Smooth muscle cell (in vitro differentiated cells): ENCODE results near the gene CTXN1. TPM values are rescaled to one million over a fixed set of nuclear protein-coding genes. Genes with fewer than 3 reads are reported as not detected.
"Not testable (repeated sequence)": the region's sequence is repeated elsewhere in the genome, so short reads cannot be mapped to it uniquely, and the experiment has no call there.

Experiments
- DNase-seq: peaks from one replicate; lab custom pipeline; 2025; ENCODE audit not compliant: unreplicated experiment; lab: John Stamatoyannopoulos, UW
- H2AFZ ChIP-seq: fragments of 200-600 bp; sonication (generic); 2 replicates; pipeline ENCODE4 v1.6.0; 2016; ENCODE audit warnings: antibody characterized with exemption, low read depth, mild to moderate bottlenecking
- H3F3A ChIP-seq: fragments of 200-600 bp; sonication (generic); 2 replicates; pipeline ENCODE4 v1.6.0; 2017; ENCODE audit warnings: antibody characterized with exemption, low read depth
- H3K27ac ChIP-seq: fragments of 200-600 bp; sonication (generic); 2 replicates; pipeline ENCODE4 v1.5.1; 2016; ENCODE audit warnings: low read depth, mild to moderate bottlenecking
- H3K27me3 ChIP-seq: fragments of 200-600 bp; sonication (generic); 2 replicates; pipeline ENCODE4 v1.6.1; 2016; ENCODE audit warnings: low read depth, mild to moderate bottlenecking
- H3K36me3 ChIP-seq: fragments of 200-600 bp; sonication (generic); 2 replicates; pipeline ENCODE4 v1.5.1; 2016; ENCODE audit warnings: low read depth
- H3K4me1 ChIP-seq: fragments of 200-600 bp; sonication (generic); 2 replicates; pipeline ENCODE4 v1.5.1; 2016; ENCODE audit warnings: low read depth
- H3K4me2 ChIP-seq: fragments of 200-600 bp; sonication (generic); 2 replicates; pipeline ENCODE4 v1.6.0; 2016; ENCODE audit warnings: mild to moderate bottlenecking
- H3K4me3 ChIP-seq: fragments of 200-600 bp; sonication (generic); 2 replicates; pipeline ENCODE4 v1.5.1; 2016; ENCODE audit warnings: mild to moderate bottlenecking
- H3K79me2 ChIP-seq: fragments of 200-600 bp; sonication (generic); 2 replicates; pipeline ENCODE4 v1.6.0; 2016; ENCODE audit warnings: low read depth, mild to moderate bottlenecking
- H3K9ac ChIP-seq: fragments of 200-600 bp; sonication (generic); 2 replicates; pipeline ENCODE4 v1.6.0; 2016; ENCODE audit warnings: low read depth
- H3K9me3 ChIP-seq: fragments of 200-600 bp; sonication (generic); replicated peaks from 2 replicates; pipeline ENCODE4 v1.5.1; 2016; ENCODE audit warnings: low read depth
- H4K20me1 ChIP-seq: fragments of 200-600 bp; sonication (generic); 2 replicates; pipeline ENCODE4 v1.6.0; 2016; ENCODE audit warnings: low read depth
- WGBS: methylation state at CpG from one replicate; pipeline ENCODE4 v1.1.7; 2016; ENCODE audit warnings: low lambda C conversion rate; 5-methylcytosine and 5-hydroxymethylcytosine counted together
- polyA plus RNA-seq: library from polyadenylated mRNA; unstranded; fragments of >200 nt; fragmentation: Nextera tagmentation; extraction: Ambion mirVana; gene quantifications from 2 replicates; pipeline ENCODE4 v1.2.1, GENCODE V29; 2016
- total RNA-seq: library from RNA; depleted of rRNA; stranded (reverse); fragments of >200 nt; gene quantifications from 2 replicates; pipeline ENCODE4 v1.2.3, GENCODE V29; 2014
- TF ChIP-seq, protein P1 (sequence below): fragments of 200-600 bp; sonication (generic); IDR thresholded peaks from 2 replicates; pipeline ENCODE4 v1.5.1; 2017; ENCODE audit warnings: borderline replicate concordance, mild to moderate bottlenecking, antibody characterized with exemption; ENCODE audit not compliant: insufficient read depth, poor library complexity, severe bottlenecking

The CTXN1 gene
- total and polyA plus RNA-seq, 2 experiments from 2014 or later = 4.8 to 25.4 TPM

DNA sequence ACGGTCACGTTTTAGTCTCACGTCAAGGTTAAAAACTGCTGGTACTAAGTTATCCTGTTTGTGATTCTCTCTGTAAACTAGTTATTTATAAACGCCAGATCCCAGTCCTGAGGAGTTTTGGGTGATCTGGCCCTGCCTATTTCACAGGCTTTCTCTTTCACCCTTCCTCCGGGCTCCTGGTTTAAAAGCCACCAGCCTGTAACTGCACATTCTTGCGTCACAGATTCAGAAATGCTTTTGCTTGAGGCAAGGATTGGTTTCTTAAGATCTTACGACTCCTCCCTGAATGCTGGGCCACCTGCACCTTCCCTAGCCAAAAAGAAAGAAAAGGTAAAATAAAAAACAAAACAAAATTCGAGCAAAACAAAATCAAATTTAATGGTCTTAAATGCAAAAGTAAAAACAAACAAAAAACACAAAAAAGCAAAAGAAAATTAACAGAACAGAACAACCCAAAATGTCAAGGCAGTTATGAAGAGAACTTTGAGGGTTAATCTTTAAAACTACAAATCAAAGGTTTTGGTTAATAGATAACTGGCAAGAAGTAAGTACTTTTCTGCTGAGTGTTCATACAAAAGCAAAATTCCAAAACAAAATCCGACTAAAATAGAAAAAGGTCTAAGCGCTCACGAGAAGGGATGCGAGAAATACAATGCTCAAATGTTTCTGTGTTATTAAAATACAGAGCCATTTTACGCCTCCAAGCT, 36.1 kb upstream of the CTXN1 start:
- no peaks in the 10 kb centered on the region for H3K9me3 ChIP-seq
- 92% methylated on average over 13 of the region's 13 CpGs for WGBS
- H3K27ac ChIP-seq = no peak overlapping the region
- no peak overlapping the region for H2AFZ ChIP-seq
- H3K27me3 ChIP-seq = no peaks in the 10 kb centered on the region
- TF ChIP-seq, protein P1, sequence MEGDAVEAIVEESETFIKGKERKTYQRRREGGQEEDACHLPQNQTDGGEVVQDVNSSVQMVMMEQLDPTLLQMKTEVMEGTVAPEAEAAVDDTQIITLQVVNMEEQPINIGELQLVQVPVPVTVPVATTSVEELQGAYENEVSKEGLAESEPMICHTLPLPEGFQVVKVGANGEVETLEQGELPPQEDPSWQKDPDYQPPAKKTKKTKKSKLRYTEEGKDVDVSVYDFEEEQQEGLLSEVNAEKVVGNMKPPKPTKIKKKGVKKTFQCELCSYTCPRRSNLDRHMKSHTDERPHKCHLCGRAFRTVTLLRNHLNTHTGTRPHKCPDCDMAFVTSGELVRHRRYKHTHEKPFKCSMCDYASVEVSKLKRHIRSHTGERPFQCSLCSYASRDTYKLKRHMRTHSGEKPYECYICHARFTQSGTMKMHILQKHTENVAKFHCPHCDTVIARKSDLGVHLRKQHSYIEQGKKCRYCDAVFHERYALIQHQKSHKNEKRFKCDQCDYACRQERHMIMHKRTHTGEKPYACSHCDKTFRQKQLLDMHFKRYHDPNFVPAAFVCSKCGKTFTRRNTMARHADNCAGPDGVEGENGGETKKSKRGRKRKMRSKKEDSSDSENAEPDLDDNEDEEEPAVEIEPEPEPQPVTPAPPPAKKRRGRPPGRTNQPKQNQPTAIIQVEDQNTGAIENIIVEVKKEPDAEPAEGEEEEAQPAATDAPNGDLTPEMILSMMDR = no peak
- H3K4me2 ChIP-seq = no peak overlapping the region
- no peak overlapping the region for H3K9ac ChIP-seq
- peaks cover 5% of the 10 kb centered on the region for H4K20me1 ChIP-seq
- no peak overlapping the region for H3K4me3 ChIP-seq
- H3K79me2 ChIP-seq = no peaks in the 10 kb centered on the region
- DNase-seq = no peak
- peaks cover 15% of the 10 kb centered on the region for H3K36me3 ChIP-seq
- H3F3A ChIP-seq = peaks cover 2% of the 10 kb centered on the region
- H3K4me1 ChIP-seq = no peaks in the 10 kb centered on the region

DNA sequence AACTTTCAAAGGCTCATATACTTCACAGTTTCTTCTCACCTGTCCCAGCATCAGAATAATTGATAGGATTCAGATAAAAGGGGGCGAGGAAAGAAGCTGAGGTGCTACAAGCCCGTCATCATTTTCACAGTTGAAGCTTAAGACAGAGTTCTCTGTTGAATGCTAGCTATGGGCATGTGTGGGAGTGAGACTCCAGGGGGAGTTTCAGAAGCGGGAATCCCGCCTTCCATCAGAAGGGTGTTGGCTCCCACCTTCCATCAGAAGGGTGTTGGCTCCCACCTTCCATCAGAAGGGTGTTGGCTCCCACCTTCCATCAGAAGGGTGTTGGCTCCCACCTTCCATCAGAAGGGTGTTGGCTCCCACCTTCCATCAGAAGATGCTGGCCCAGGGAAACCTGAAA, 35.1 kb upstream of the CTXN1 start:
- not testable (repeated sequence) for H3K27ac ChIP-seq, H3K4me3 ChIP-seq, H3K27me3 ChIP-seq, H2AFZ ChIP-seq, H3K4me1 ChIP-seq, H3K9me3 ChIP-seq, H4K20me1 ChIP-seq, H3K79me2 ChIP-seq, H3K9ac ChIP-seq, H3F3A ChIP-seq, H3K36me3 ChIP-seq, DNase-seq, H3K4me2 ChIP-seq
- WGBS = 98% methylated on average over 4 of the region's 4 CpGs

DNA sequence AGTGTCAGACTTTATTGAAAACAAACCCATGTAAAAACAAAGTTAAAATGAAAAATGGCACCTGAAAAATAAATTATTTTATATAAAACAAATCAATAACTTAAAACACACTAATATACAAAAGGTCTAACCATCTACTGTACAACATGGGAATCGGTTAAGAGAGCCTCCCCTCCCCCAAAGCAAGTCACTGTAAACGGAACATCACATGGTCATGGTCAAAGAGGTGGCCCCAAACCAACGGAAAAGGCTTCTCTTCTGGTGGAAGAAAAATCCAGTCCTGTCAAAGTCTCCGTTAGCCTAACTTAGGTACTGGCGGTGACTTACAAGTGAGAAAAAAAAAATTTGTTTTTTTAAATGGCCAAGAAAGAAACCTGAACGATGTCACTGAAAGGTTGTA, 33.3 kb upstream of the CTXN1 start:
- 91% methylated on average over 6 of the region's 6 CpGs for WGBS
- Histone ChIP-seq H3F3A (no peaks in the 10 kb centered on the region), H3K4me3 (no peak overlapping the region), H3K4me2 (no peak overlapping the region), H3K9me3 (no peaks in the 10 kb centered on the region), H3K27ac (no peak overlapping the region), H3K79me2 (no peaks in the 10 kb centered on the region), H3K36me3 (peaks cover 6% of the 10 kb centered on the region), H3K4me1 (no peaks in the 10 kb centered on the region), H4K20me1 (no peaks in the 10 kb centered on the region), H2AFZ (no peak overlapping the region), H3K9ac (no peak overlapping the region), H3K27me3 (no peaks in the 10 kb centered on the region)
- DNase-seq = no peak
- TF ChIP-seq, protein P1 = no peak

DNA sequence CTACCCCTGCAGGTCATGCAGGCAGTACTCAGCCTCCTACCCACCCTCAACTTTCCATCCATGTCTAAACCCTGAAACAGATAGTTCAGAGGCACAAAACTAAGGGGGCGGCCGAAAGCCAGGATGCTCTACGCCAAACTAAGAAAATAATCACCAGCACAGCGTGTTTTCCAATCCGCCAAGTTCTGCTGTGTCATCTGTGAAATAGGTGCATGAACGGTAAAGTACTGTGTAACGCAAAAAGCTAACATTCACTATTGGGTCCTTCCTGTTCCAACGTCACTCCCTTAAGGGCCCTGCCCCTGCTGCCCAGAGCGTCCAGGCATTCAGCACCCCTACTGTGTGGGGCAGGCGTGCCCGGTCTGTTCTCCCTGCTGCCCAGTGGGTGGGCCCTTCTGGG, 29.8 kb upstream of the CTXN1 start:
- Histone ChIP-seq H3K36me3 (no peaks in the 10 kb centered on the region), H3F3A (no peaks in the 10 kb centered on the region), H3K4me3 (no peak overlapping the region), H3K9ac (no peak overlapping the region), H3K9me3 (no peaks in the 10 kb centered on the region), H3K4me2 (no peak overlapping the region), H4K20me1 (no peaks in the 10 kb centered on the region), H3K79me2 (no peaks in the 10 kb centered on the region), H2AFZ (no peak overlapping the region), H3K27ac (no peak overlapping the region), H3K27me3 (no peaks in the 10 kb centered on the region), H3K4me1 (no peaks in the 10 kb centered on the region)
- TF ChIP-seq, protein P1 = no peak
- no peak for DNase-seq
- 91% methylated on average over 11 of the region's 11 CpGs for WGBS
